DND-41 (cell line): ENCODE results near the gene ARTN.

Experiments
- CTCF ChIP-seq: IDR thresholded peaks from 2 replicates; pipeline ENCODE4 v1.5.1; 2012; ENCODE audit warnings: borderline replicate concordance, low read length, moderate library complexity, mild to moderate bottlenecking; ENCODE audit not compliant: poor library complexity, severe bottlenecking; ENCODE audit errors: extremely low read depth
- EZH2 ChIP-seq: IDR thresholded peaks from 3 replicates; pipeline ENCODE4 v1.6.1; 2012; ENCODE audit warnings: borderline replicate concordance, low read depth, mild to moderate bottlenecking, moderate library complexity, low read length, inconsistent platforms; ENCODE audit not compliant: severe bottlenecking

DNA sequence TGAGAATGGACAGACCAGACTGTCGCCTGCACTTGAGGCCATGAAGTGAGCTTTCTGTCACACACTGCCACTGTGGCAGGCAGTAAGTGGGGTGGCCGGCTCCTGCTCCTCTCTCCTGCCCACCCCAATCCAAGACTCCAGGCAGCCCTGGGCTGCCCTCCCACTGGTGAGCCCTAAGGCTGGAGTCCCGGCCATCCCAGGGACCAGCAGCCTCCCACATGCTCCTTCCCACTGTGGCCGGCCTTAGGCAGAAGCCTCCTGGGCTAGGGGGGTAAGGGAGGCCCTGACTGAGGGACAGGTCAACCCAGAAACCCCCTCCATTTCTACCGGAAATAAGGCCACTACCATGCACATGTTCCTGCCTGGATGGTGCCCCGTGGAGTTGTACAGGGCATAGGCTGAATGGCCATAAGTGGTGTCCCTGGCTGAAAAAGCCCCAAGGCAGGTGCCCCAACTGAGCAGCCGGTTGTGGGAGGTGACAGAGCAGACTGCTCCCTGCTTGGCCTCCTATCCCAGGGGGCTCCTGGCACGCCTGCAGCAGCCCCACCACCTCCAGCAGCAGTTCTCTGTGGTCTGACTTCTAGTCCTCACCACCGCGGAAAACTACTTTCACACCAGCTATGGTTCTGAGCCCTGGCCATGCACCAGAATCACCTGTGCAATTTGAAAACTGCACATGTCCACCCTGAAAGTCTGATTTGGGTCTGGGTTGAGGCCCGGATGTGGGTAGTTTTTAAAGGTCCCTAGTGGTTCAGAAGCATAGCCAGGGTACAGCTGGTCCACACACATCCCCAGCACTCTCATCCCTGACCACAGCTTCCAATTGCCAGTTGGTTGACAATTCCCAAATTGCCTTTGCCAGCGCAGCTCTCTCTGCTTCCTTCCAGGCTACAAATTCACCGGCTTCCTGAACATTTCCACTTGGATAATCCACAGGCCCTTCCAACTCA lies 1.6 kb upstream of the ARTN start:
- no peak for TF ChIP-seq CTCF
- no peak for TF ChIP-seq EZH2
